RPMI7951 (cell line): ENCODE measurements around the gene PHLDA3. TPM values are rescaled to one million over a fixed set of nuclear protein-coding genes. Genes with fewer than 3 reads are reported as not detected.
A peak's percentile ranks its signal among the peaks of the same experiment; 100 is the strongest.
"Not testable (repeated sequence)": the region's sequence is repeated elsewhere in the genome, so short reads cannot be mapped to it uniquely, and the experiment has no call there.

ENCODE experiments used
- DNase-seq: peaks from one replicate; pipeline ENCODE4 v3.0.0-alpha.2; 2012; ENCODE audit warnings: low read depth
- total RNA-seq: library from RNA; depleted of rRNA; stranded (reverse); fragments of >200 nt; shearing (Covaris generic); gene quantifications from 2 replicates; pipeline ENCODE4 v1.2.3, GENCODE V29; 2014

PHLDA3 gene
- total RNA-seq, 1 experiment from 2014 or later: 6.4 TPM

GRCh38 chr1:201486187-201486586 lies 17.2 kb upstream of the PHLDA3 start:
- no peak for DNase-seq

GRCh38 chr1:201485184-201485774 lies 16.3 kb upstream of the PHLDA3 start:
- DNase-seq: no peak

GRCh38 chr1:201483373-201483949 lies 14.5 kb upstream of the PHLDA3 start:
- no peak for DNase-seq

- DNase-seq: no peak
These were observed 13.8 kb upstream of the PHLDA3 start for GRCh38 chr1:201482755-201483154.

GRCh38 chr1:201481761-201482493 lies 12.9 kb upstream of the PHLDA3 start:
- DNase-seq: peak; percentile 69

- DNase-seq: no peak
These were observed 12.0 kb upstream of the PHLDA3 start for GRCh38 chr1:201481004-201481380.

GRCh38 chr1:201480231-201481003 lies 11.4 kb upstream of the PHLDA3 start:
- peak; percentile 66 for DNase-seq

GRCh38 chr1:201479201-201479730 lies 10.3 kb upstream of the PHLDA3 start:
- no peak for DNase-seq

GRCh38 chr1:201478666-201479065 lies 9.7 kb upstream of the PHLDA3 start:
- not testable (repeated sequence) for DNase-seq

GRCh38 chr1:201476670-201477344 lies 7.8 kb upstream of the PHLDA3 start:
- DNase-seq: peak; percentile 62

- no peak for DNase-seq
These were observed 7.1 kb upstream of the PHLDA3 start for GRCh38 chr1:201475915-201476669.

GRCh38 chr1:201475130-201475529 lies 6.1 kb upstream of the PHLDA3 start:
- no peak for DNase-seq

- no peak for DNase-seq
These were observed 4.3 kb upstream of the PHLDA3 start for GRCh38 chr1:201473296-201473695.

- DNase-seq: not testable (repeated sequence)
These were observed 3.3 kb upstream of the PHLDA3 start for GRCh38 chr1:201472321-201472720.

GRCh38 chr1:201471772-201472171 lies 2.8 kb upstream of the PHLDA3 start:
- DNase-seq: peak; percentile 84

- DNase-seq: no peak
These were observed 1.6 kb upstream of the PHLDA3 start for GRCh38 chr1:201470581-201470980.

- no peak for DNase-seq
These were observed 672 bp upstream of the PHLDA3 start for GRCh38 chr1:201469645-201470074.

- peak; percentile 36 for DNase-seq
These were observed 516 bp downstream of the PHLDA3 start for GRCh38 chr1:201468501-201468843.

GRCh38 chr1:201466492-201466891 lies 2.5 kb downstream of the PHLDA3 start:
- no peak for DNase-seq

GRCh38 chr1:201465698-201466290 lies 3.2 kb downstream of the PHLDA3 start:
- DNase-seq: no peak
